LNCaP clone FGC (cell line): ENCODE results near the gene DBNL.

Experiments used
- DNase-seq: peaks from one replicate; pipeline ENCODE4 v3.0.0-alpha.2; 2011; ENCODE audit warnings: low read depth
- H3K4me3 ChIP-seq: 2 replicates; pipeline ENCODE4 v1.5.1; 2011; ENCODE audit warnings: mild to moderate bottlenecking, low read depth, low read length, control low read depth
- CTCF ChIP-seq: IDR thresholded peaks from 2 replicates; pipeline ENCODE4 v1.5.1; 2012; ENCODE audit warnings: mild to moderate bottlenecking; ENCODE audit not compliant: control insufficient read depth, insufficient read depth; ENCODE audit errors: extremely low read depth

DBNL gene

GRCh38 chr7:44107116-44107960, 62.8 kb downstream of the DBNL start:
- TF ChIP-seq CTCF, result no peak
- no peak for DNase-seq
- H3K4me3 ChIP-seq, result no peak overlapping the region

- no peak for DNase-seq
- TF ChIP-seq CTCF, result no peak
- no peak overlapping the region for H3K4me3 ChIP-seq
Observed at GRCh38 chr7:44107961-44108767, 63.7 kb downstream of the DBNL start.

- no peak for TF ChIP-seq CTCF
- DNase-seq, result no peak
- H3K4me3 ChIP-seq, result no peak overlapping the region
Observed at GRCh38 chr7:44108768-44109750, 64.6 kb downstream of the DBNL start.

- H3K4me3 ChIP-seq, result no peak overlapping the region
- TF ChIP-seq CTCF, result no peak
- DNase-seq, result no peak
Observed at GRCh38 chr7:44109991-44110390, 65.5 kb downstream of the DBNL start.

GRCh38 chr7:44110719-44111635, 66.5 kb downstream of the DBNL start:
- H3K4me3 ChIP-seq, result no peak overlapping the region
- TF ChIP-seq CTCF, result no peak
- DNase-seq, result no peak
